ENCODE results near the gene MED13L. TPM values are rescaled to one million over a fixed set of nuclear protein-coding genes. Genes with fewer than 3 reads are reported as not detected.

MED13L gene
- total and polyA plus RNA-seq, 4 donors = 7.9 to 94.0 (median 37.7) TPM

DNA sequence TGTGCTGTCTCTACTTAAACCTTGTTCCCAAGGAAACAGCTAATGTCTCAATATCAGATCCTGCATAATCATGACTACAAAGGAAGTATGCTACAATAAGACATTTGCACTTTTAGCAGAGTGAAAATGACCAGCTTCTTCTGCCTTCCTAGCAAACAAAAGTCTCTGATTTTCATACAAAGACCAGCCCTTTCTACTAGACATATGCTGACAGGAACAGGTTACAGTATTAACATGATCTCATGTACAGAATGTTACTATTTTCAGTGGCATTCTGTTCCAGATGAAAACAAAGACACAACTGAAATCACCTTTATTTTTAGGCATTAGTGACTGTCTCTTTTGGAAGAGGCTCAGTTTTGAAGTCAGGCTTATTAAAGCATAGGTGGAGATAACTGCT is 228.6 kb downstream of the MED13L start:
- Histone ChIP-seq H3K27me3 (ENCODE audit: control insufficient read depth in 4 of 4, insufficient read depth in 4 of 4, low read length in 3 of 4) (no peaks in the 10 kb centered on the region), H3K9me3 (ENCODE audit: control insufficient read depth in 4 of 4, low read length in 3 of 4) (no peaks in the 10 kb centered on the region), H3K4me3 (ENCODE audit: low read depth in 1 of 3, low read length in 3 of 3) (no peak overlapping the region), H3K27ac (ENCODE audit: low read depth in 1 of 2, low read length in 2 of 2) (no peak overlapping the region), H3K9ac (ENCODE audit: low read depth in 1 of 2, low read length in 2 of 2) (no peak overlapping the region), H3K4me1 (ENCODE audit: control insufficient read depth in 4 of 4, insufficient read depth in 4 of 4, low read length in 3 of 4) (peaks cover 14 to 22% (median 21%) of the 10 kb centered on the region in 4 donors), H3K36me3 (ENCODE audit: control insufficient read depth in 4 of 4, insufficient read depth in 3 of 4, low read depth in 1 of 4, low read length in 3 of 4) (no peaks in the 10 kb centered on the region)
- no peak for DNase-seq (ENCODE audit: low spot score)
- TF ChIP-seq RAD21 (IDR thresholded peaks at IDR 0.05) (no peak), HNF4A (conservative IDR thresholded peaks at IDR 0.05) (no peak), SP1 (IDR thresholded peaks at IDR 0.05) (no peak), GABPA (IDR thresholded peaks at IDR 0.05 in 1 of 2, conservative IDR thresholded peaks at IDR 0.05 in 1 of 2) (no peak), TAF1 (conservative IDR thresholded peaks at IDR 0.05) (no peak), FOXA2 (IDR thresholded peaks at IDR 0.05) (no peak), FOXA1 (IDR thresholded peaks at IDR 0.05) (no peak), EGR1 (IDR thresholded peaks at IDR 0.05; ENCODE audit: low read depth in 2 of 2) (no peak), NR2F2 (IDR thresholded peaks at IDR 0.05) (no peak), RXRA (IDR thresholded peaks at IDR 0.05) (no peak), JUND (IDR thresholded peaks at IDR 0.05) (no peak), YY1 (IDR thresholded peaks at IDR 0.05) (no peak), HNF4G (IDR thresholded peaks at IDR 0.05) (no peak)
- TF ChIP-seq, protein P1, sequence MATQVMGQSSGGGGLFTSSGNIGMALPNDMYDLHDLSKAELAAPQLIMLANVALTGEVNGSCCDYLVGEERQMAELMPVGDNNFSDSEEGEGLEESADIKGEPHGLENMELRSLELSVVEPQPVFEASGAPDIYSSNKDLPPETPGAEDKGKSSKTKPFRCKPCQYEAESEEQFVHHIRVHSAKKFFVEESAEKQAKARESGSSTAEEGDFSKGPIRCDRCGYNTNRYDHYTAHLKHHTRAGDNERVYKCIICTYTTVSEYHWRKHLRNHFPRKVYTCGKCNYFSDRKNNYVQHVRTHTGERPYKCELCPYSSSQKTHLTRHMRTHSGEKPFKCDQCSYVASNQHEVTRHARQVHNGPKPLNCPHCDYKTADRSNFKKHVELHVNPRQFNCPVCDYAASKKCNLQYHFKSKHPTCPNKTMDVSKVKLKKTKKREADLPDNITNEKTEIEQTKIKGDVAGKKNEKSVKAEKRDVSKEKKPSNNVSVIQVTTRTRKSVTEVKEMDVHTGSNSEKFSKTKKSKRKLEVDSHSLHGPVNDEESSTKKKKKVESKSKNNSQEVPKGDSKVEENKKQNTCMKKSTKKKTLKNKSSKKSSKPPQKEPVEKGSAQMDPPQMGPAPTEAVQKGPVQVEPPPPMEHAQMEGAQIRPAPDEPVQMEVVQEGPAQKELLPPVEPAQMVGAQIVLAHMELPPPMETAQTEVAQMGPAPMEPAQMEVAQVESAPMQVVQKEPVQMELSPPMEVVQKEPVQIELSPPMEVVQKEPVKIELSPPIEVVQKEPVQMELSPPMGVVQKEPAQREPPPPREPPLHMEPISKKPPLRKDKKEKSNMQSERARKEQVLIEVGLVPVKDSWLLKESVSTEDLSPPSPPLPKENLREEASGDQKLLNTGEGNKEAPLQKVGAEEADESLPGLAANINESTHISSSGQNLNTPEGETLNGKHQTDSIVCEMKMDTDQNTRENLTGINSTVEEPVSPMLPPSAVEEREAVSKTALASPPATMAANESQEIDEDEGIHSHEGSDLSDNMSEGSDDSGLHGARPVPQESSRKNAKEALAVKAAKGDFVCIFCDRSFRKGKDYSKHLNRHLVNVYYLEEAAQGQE (IDR thresholded peaks at IDR 0.05) = no peak
- TF ChIP-seq, protein P2, sequence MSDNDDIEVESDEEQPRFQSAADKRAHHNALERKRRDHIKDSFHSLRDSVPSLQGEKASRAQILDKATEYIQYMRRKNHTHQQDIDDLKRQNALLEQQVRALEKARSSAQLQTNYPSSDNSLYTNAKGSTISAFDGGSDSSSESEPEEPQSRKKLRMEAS (IDR thresholded peaks at IDR 0.05) = no peak
- TF ChIP-seq, protein P3, sequence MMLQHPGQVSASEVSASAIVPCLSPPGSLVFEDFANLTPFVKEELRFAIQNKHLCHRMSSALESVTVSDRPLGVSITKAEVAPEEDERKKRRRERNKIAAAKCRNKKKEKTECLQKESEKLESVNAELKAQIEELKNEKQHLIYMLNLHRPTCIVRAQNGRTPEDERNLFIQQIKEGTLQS (IDR thresholded peaks at IDR 0.05) = no peak
- TF ChIP-seq, protein P4, sequence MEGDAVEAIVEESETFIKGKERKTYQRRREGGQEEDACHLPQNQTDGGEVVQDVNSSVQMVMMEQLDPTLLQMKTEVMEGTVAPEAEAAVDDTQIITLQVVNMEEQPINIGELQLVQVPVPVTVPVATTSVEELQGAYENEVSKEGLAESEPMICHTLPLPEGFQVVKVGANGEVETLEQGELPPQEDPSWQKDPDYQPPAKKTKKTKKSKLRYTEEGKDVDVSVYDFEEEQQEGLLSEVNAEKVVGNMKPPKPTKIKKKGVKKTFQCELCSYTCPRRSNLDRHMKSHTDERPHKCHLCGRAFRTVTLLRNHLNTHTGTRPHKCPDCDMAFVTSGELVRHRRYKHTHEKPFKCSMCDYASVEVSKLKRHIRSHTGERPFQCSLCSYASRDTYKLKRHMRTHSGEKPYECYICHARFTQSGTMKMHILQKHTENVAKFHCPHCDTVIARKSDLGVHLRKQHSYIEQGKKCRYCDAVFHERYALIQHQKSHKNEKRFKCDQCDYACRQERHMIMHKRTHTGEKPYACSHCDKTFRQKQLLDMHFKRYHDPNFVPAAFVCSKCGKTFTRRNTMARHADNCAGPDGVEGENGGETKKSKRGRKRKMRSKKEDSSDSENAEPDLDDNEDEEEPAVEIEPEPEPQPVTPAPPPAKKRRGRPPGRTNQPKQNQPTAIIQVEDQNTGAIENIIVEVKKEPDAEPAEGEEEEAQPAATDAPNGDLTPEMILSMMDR (IDR thresholded peaks at IDR 0.05; ENCODE audit: low read depth, low read length, missing input control) = no peak
- TF ChIP-seq, protein P5, sequence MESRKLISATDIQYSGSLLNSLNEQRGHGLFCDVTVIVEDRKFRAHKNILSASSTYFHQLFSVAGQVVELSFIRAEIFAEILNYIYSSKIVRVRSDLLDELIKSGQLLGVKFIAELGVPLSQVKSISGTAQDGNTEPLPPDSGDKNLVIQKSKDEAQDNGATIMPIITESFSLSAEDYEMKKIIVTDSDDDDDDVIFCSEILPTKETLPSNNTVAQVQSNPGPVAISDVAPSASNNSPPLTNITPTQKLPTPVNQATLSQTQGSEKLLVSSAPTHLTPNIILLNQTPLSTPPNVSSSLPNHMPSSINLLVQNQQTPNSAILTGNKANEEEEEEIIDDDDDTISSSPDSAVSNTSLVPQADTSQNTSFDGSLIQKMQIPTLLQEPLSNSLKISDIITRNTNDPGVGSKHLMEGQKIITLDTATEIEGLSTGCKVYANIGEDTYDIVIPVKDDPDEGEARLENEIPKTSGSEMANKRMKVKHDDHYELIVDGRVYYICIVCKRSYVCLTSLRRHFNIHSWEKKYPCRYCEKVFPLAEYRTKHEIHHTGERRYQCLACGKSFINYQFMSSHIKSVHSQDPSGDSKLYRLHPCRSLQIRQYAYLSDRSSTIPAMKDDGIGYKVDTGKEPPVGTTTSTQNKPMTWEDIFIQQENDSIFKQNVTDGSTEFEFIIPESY (IDR thresholded peaks at IDR 0.05) = no peak
